PC-3 (cell line): ENCODE data around the gene ACTR10.
A peak's percentile ranks its signal among the peaks of the same experiment; 100 is the strongest.

Experiments
- EZH2 ChIP-seq: fragments of 300-600 bp; sonication (generic); IDR thresholded peaks from one replicate; pipeline ENCODE4 v1.6.1; 2017; ENCODE audit warnings: antibody characterized with exemption, mild to moderate bottlenecking, low read length; ENCODE audit not compliant: unreplicated experiment
- EZH2phosphoT487 ChIP-seq: fragments of 300-600 bp; sonication (generic); IDR thresholded peaks from 2 replicates; pipeline ENCODE4 v1.6.1; 2018; ENCODE audit warnings: mild to moderate bottlenecking, antibody characterized with exemption, low read length, borderline replicate concordance
- TF ChIP-seq, protein P1 (sequence below): fragments of 300-600 bp; sonication (generic); conservative IDR thresholded peaks from 2 replicates; pipeline ENCODE4 v1.5.1; 2017; ENCODE audit warnings: antibody characterized with exemption, low read depth, mild to moderate bottlenecking, low read length

DNA sequence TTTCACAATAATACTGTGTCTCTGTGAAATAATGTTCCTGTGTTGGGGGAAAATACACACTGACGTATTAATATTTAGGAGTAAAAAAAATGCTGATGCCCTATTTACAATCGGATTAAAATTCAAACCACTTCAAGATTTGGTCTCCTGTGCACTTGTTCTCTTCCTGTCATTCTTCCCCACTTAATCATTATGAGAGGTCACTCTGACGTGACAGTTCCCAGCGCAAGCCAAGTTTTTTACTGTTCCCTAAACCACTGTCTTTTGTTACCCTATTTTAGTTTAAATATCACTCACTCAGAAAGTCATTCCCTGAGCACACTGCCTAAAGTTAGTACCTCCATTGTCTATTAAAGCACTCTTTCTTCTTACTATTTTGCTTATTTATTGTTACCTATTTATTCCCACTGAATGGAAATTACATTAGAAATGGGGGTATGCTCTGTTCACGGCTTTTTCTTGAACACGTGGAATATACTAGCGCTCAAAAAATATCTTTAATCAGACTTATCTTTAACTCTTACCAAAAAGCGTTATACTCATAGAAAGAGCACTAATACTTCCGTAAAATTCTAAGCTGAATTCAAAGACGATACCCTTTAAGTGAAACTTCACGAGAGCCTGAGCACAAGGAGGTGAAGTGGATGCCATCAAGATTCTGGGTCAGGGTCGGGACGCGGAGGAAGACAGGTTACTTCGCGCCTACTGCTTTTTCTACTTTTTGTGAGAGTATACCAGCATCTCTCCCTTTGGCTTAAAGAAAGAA is 44.0 kb downstream of the ACTR10 start:
- TF ChIP-seq, protein P1, sequence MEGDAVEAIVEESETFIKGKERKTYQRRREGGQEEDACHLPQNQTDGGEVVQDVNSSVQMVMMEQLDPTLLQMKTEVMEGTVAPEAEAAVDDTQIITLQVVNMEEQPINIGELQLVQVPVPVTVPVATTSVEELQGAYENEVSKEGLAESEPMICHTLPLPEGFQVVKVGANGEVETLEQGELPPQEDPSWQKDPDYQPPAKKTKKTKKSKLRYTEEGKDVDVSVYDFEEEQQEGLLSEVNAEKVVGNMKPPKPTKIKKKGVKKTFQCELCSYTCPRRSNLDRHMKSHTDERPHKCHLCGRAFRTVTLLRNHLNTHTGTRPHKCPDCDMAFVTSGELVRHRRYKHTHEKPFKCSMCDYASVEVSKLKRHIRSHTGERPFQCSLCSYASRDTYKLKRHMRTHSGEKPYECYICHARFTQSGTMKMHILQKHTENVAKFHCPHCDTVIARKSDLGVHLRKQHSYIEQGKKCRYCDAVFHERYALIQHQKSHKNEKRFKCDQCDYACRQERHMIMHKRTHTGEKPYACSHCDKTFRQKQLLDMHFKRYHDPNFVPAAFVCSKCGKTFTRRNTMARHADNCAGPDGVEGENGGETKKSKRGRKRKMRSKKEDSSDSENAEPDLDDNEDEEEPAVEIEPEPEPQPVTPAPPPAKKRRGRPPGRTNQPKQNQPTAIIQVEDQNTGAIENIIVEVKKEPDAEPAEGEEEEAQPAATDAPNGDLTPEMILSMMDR = 0 out of 2 replicates have a peak, but pooled peaks have one; percentile 29
- no peak for TF ChIP-seq EZH2
- TF ChIP-seq EZH2phosphoT487 = no peak
